Cardiac muscle cell (in vitro differentiated cells and primary cell): ENCODE data around the gene KIF25. TPM values are rescaled to one million over a fixed set of nuclear protein-coding genes. Genes with fewer than 3 reads are reported as not detected.

Experiments used
- DNase-seq, 2 donors: peaks; one replicate each; pipeline versions ENCODE4 v3.0.0 to v3.0.0-alpha.2; 2010 to 2017; ENCODE audit warnings: low read depth in 1 of 2, low spot score in 1 of 2
- H3K27ac ChIP-seq: fragments of 200-600 bp; sonication (generic); 2 replicates; pipeline ENCODE4 v1.5.1; 2016
- H3K27me3 ChIP-seq: fragments of 200-600 bp; sonication (generic); 2 replicates; pipeline ENCODE4 v1.6.0; 2016; ENCODE audit warnings: control low read depth
- H3K36me3 ChIP-seq: fragments of 200-600 bp; sonication (generic); 2 replicates; pipeline ENCODE4 v1.5.1; 2016; ENCODE audit warnings: control low read depth
- H3K4me1 ChIP-seq: fragments of 200-600 bp; sonication (generic); 2 replicates; pipeline ENCODE4 v1.8.1; 2017; ENCODE audit warnings: low read depth, mild to moderate bottlenecking, mixed run types
- H3K4me3 ChIP-seq: fragments of 200-600 bp; sonication (generic); 2 replicates; pipeline ENCODE4 v1.5.1; 2016; ENCODE audit warnings: mild to moderate bottlenecking
- H3K9me3 ChIP-seq: fragments of 200-600 bp; sonication (generic); 2 replicates; pipeline ENCODE4 v1.5.1; 2017; ENCODE audit warnings: low read depth, mild to moderate bottlenecking, control low read depth
- polyA plus RNA-seq: library from polyadenylated mRNA; unstranded; fragments of >200 nt; fragmentation: Nextera tagmentation; extraction: Ambion mirVana; gene quantifications from 2 replicates; pipeline ENCODE4 v1.2.1, GENCODE V29; 2016
- total RNA-seq: library from RNA; depleted of rRNA; stranded (reverse); fragments of >200 nt; gene quantifications from 2 replicates; pipeline ENCODE4 v1.2.3, GENCODE V29; 2016
- TF ChIP-seq, protein P1 (sequence below): IDR thresholded peaks from 2 replicates; pipeline ENCODE4 v1.5.1; 2012; ENCODE audit warnings: low read depth, mild to moderate bottlenecking, low read length

The KIF25 gene
- total and polyA plus RNA-seq, 2 experiments from 2014 or later = 0.40 to 1.6 TPM

- Histone ChIP-seq H3K4me1 (no peaks in the 10 kb centered on the region), H3K9me3 (no peaks in the 10 kb centered on the region), H3K27ac (no peak overlapping the region), H3K36me3 (no peaks in the 10 kb centered on the region), H3K4me3 (no peak overlapping the region), H3K27me3 (no peaks in the 10 kb centered on the region)
- TF ChIP-seq, protein P1, sequence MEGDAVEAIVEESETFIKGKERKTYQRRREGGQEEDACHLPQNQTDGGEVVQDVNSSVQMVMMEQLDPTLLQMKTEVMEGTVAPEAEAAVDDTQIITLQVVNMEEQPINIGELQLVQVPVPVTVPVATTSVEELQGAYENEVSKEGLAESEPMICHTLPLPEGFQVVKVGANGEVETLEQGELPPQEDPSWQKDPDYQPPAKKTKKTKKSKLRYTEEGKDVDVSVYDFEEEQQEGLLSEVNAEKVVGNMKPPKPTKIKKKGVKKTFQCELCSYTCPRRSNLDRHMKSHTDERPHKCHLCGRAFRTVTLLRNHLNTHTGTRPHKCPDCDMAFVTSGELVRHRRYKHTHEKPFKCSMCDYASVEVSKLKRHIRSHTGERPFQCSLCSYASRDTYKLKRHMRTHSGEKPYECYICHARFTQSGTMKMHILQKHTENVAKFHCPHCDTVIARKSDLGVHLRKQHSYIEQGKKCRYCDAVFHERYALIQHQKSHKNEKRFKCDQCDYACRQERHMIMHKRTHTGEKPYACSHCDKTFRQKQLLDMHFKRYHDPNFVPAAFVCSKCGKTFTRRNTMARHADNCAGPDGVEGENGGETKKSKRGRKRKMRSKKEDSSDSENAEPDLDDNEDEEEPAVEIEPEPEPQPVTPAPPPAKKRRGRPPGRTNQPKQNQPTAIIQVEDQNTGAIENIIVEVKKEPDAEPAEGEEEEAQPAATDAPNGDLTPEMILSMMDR = no peak
- no peak for DNase-seq
Observed at GRCh38 chr6:168005796-168006195, 8.3 kb downstream of the KIF25 start.

GRCh38 chr6:168007592-168008338, 10.3 kb downstream of the KIF25 start:
- Histone ChIP-seq H3K27ac (no peak overlapping the region), H3K27me3 (no peaks in the 10 kb centered on the region), H3K4me3 (no peak overlapping the region), H3K9me3 (no peaks in the 10 kb centered on the region), H3K36me3 (no peaks in the 10 kb centered on the region), H3K4me1 (no peaks in the 10 kb centered on the region)
- peak in 1 of 2 donors; percentile 99 for DNase-seq
- TF ChIP-seq, protein P1 = no peak

DNA sequence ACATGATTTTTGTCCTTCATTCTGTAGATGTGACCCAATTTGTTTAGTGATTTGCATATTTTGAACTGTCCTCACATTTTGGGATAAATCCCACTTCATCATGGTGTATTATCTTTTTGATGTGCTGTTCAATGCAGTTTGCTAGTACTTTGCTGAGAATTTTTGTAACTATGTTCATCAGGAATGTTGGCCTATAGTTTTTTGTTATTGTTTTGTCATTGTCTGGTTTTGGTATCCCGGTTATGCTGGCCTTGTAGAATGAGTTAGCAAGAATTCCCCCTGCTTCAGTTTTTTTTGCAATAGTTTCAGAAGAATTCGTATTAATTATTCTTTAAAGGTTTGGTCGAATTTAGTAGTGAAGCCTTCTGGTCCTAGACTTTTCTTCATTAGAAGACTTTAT, 11.9 kb downstream of the KIF25 start:
- no peak for DNase-seq
- no peak overlapping the region for H3K27ac ChIP-seq
- H3K4me3 ChIP-seq = no peak overlapping the region
- no peaks in the 10 kb centered on the region for H3K9me3 ChIP-seq
- no peaks in the 10 kb centered on the region for H3K4me1 ChIP-seq
- no peaks in the 10 kb centered on the region for H3K27me3 ChIP-seq
- H3K36me3 ChIP-seq = no peaks in the 10 kb centered on the region
- TF ChIP-seq, protein P1 = no peak

GRCh38 chr6:168011291-168011690, 13.8 kb downstream of the KIF25 start:
- Histone ChIP-seq H3K4me1 (no peaks in the 10 kb centered on the region), H3K9me3 (no peaks in the 10 kb centered on the region), H3K27me3 (no peaks in the 10 kb centered on the region), H3K36me3 (no peaks in the 10 kb centered on the region), H3K4me3 (no peak overlapping the region), H3K27ac (no peak overlapping the region)
- DNase-seq = no peak
- TF ChIP-seq, protein P1 = no peak

DNA sequence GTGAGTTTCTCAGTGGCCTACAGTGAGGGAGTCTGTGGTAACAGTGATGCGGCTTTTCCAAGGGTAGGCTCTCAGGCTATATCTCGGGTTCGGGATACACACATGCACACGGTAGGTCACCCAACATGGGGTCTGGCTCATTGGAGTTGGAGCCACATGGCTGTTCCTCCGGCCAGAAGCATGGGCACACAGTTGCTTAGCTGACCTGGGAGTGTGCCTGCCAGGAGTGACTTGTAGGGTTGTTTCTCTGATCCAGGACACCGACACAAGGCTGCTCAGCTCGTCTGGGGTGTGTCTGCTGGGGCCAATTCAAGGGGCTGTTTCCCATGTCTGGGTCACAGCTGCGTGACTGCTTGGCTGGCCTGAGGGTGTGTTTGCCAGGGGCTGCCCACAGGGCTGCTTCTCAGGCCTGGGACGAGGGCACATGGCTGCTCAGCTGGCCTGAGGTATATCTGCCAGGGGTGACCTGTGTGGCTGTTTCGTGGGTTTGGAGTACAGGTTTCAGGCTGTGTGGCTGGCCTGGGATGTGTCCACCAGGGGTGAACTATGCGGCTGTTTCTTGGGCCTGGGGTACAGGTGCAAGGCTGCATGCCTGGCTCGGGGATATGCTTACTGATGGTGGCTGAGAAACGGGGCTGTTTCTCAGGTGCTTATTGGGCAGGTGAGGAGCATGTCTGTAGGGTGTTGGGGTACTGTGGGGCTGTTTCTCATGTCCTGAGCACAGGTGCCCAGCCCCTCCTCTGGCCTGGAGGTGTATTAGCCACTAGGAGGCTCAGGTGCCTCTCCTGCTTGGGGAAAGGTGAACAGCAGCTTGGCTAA, 15.2 kb downstream of the KIF25 start:
- TF ChIP-seq, protein P1 = no peak
- no peaks in the 10 kb centered on the region for H3K27me3 ChIP-seq
- no peaks in the 10 kb centered on the region for H3K9me3 ChIP-seq
- no peaks in the 10 kb centered on the region for H3K4me1 ChIP-seq
- DNase-seq = no peak
- H3K36me3 ChIP-seq = no peaks in the 10 kb centered on the region
- H3K27ac ChIP-seq = no peak overlapping the region
- no peak overlapping the region for H3K4me3 ChIP-seq
